NCI-H128 (cell line): ENCODE results near the gene CCDC154.

Experiments
- DNase-seq: peaks from one replicate; lab custom pipeline; 2025; ENCODE audit not compliant: unreplicated experiment; lab: John Stamatoyannopoulos, UW

The CCDC154 gene

GRCh38 chr16:1393613-1394176, 50.7 kb downstream of the CCDC154 start:
- DNase-seq, result no peak

DNA sequence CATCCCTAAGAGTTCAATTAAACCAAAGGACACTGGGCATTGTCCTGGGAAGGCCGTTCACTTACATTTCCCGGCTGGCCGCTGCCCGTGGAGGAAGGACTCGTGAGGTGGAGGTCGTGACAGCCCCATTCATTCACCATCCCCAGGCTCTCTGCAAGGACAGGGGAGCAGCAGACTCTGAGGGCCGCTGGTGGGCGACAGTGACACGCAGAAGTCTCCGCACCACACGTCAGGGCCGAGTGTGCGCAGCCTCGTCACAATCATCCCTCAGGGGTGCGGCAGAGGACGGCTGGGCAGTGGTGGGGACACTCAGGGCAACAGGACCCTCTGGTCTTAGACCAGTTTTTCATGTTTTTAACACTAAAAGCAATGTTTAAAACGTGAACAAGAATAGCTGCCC, 51.5 kb downstream of the CCDC154 start:
- no peak for DNase-seq

DNA sequence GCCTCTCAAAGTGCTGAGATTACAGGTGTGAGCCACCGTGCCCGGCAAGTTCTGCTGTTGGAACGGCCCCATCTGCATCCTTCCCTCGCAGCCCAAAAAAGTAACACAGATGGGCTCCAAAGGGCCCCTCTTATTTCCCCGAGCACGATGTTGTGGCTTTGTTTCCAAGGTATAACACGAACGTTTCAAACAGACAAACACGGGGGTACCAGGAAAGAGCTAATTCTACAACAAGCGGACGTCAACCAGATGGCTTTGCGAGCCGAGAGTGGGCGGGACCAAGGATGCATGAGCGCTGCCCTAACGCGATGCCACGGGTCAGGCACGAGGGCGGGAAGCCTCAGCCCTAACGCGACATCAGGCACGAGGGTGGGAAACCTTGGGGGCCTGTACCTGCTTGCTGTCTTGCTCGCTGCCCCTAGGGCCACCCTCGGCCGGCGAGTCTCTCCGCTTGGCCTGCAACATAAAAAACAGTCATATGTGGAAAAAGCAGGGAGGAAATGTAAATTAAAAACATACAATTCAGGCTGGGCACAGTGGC, 54.0 kb downstream of the CCDC154 start:
- DNase-seq, result no peak

- DNase-seq, result no peak
Measured at GRCh38 chr16:1389762-1390161, 54.6 kb downstream of the CCDC154 start.

DNA sequence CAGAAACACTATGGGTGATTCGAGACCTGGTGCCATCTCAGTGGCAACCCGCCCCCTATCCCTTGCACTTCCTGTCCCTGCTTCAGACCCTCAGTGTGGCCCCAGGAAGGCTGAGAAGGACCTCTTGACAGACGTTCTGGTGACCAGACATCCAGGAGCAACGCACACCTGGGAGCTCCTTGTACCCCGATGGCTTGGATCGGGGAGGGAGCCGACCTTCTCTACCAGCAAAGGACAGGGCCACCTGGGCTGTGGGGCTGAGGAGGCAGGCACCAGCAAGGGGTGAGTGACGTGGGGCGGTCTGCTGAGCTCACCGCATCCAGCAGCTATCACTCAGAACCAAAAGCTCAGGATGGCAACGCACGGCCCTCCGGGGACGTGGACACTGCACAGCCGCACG, 57.0 kb downstream of the CCDC154 start:
- no peak for DNase-seq

DNA sequence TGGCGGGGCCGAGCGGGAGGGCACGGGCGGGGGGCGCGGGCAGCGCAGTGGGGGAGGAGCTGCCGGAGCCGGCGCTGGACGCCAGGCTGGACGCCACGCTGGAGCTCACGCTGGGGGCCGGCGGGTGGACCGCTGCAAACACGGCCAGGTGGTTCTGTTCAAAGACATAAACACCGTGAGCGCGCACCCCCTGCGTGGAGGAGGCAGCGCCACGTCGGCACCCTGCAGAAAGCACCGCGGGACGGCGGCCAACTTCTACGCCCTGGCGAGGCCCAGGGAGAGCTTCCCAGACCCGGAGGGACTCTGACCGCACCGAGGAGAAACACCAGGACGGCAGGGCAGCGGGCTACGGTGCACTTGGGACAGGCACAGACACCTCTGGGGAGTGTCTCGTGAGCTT, 59.1 kb downstream of the CCDC154 start:
- no peak for DNase-seq
